ENCODE data around the gene EMC9.

DNA sequence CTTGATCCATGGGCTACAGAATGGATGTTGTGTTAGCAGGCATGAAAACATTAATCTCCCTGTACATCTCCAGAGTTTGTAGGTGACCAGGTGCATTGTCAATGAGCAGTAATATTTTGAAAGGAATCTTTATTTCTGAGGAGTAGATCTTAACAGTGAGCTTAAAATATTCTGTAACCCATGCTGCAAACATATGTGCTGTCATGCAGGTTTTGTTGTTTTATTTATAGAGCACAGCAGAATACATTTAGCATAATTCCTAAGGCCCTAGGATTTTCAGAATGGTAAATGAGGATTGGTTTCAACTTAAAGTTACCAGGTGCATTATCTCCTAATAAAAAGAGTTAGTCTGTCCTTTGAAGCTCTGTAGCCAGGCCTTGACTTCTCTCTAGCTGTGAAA is 14.5 kb downstream of the EMC9 start:
- TF ChIP-seq POLR2AphosphoS5 (IDR thresholded peaks at IDR 0.05; ENCODE audit: low read depth, low read length) (no peak), POLR2A (IDR thresholded peaks at IDR 0.05; ENCODE audit: low read depth, low read length) (no peak), TAF1 (IDR thresholded peaks at IDR 0.05; ENCODE audit: low read depth, low read length) (no peak), SPI1 (IDR thresholded peaks at IDR 0.05; ENCODE audit: low read depth, low read length) (no peak), POU2F2 (IDR thresholded peaks at IDR 0.05; ENCODE audit: low read depth, low read length) (no peak)

All from GM12891 (cell line).